Measurements from ENCODE around the gene TMEM190.

Gene TMEM190

DNA sequence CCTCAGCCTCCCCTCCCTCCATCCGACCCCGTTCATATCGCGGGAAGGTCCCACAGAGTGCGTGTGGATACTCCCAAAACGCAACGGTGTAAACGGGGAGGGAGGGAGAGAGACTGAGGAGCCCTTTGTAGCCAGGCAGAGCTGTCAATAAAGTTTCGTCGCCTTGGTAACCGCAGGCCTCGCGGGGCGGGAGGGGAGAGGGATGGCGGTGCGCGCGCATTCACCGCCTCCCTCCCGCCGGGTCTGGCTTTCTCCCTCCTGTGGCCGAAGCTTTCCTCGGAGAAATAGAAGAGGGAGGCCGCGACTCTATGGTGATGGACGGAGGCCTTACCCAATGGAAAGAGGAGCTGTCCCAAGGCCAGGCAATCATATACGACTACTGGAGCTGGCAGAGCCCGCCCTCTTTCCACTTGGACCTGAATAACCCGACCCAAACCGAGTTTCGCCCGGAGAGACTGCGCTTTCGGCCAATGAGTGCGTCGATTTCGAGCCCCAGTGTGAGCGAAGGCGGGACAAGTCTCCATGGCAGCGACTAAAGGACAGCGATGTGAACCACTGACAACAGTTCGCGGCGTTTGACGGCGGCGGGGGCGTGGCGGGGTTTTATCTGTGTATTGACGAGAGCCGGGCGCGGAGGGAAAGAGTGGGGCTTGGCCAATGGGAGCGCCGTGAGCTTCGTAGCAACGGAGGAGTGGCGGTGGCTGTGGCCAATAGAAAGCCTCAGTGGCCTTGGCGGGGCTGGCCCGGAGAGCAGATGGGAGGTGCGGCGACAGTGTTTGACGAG is 37.3 kb upstream of the TMEM190 start, which contains the start of gene KMT5C (continued):
- TF ChIP-seq, protein P1, sequence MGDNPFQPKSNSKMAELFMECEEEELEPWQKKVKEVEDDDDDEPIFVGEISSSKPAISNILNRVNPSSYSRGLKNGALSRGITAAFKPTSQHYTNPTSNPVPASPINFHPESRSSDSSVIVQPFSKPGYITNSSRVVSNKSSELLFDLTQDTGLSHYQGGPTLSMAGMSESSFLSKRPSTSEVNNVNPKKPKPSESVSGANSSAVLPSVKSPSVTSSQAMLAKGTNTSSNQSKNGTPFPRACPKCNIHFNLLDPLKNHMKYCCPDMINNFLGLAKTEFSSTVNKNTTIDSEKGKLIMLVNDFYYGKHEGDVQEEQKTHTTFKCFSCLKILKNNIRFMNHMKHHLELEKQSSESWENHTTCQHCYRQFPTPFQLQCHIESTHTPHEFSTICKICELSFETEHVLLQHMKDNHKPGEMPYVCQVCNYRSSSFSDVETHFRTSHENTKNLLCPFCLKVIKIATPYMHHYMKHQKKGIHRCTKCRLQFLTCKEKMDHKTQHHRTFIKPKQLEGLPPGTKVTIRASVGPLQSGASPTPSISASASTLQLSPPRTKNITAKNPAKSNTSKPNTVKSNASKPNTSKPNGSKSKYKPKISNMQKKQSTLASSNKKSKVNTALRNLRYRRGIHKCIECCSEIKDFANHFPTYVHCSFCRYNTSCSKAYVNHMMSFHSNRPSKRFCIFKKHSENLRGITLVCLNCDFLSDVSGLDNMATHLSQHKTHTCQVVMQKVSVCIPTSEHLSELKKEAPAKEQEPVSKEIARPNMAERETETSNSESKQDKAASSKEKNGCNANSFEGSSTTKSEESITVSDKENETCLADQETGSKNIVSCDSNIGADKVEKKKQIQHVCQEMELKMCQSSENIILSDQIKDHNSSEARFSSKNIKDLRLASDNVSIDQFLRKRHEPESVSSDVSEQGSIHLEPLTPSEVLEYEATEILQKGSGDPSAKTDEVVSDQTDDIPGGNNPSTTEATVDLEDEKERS (tag by site-specific recombination; IDR thresholded peaks at IDR 0.05): no peak
- TF ChIP-seq KLF10 (tag by site-specific recombination; IDR thresholded peaks at IDR 0.05) (peak; percentile 64; the same call in 1 of the 2 replicates), ZBTB21 (tag by site-specific recombination; IDR thresholded peaks at IDR 0.05) (peak; percentile 69), ZNF426 (tag by site-specific recombination; IDR thresholded peaks at IDR 0.05) (no peak), ZNF23 (tag by site-specific recombination; IDR thresholded peaks at IDR 0.05; ENCODE audit: borderline replicate concordance) (no peak), ZFHX2 (tag by site-specific recombination; conservative IDR thresholded peaks at IDR 0.05) (peak; percentile 97), KLF7 (tag by site-specific recombination; IDR thresholded peaks at IDR 0.05; ENCODE audit: borderline replicate concordance) (no peak), ZNF707 (tag by site-specific recombination; IDR thresholded peaks at IDR 0.05) (no peak), ZBTB17 (tag by site-specific recombination; IDR thresholded peaks at IDR 0.05) (peak; percentile 91), AEBP2 (tag by site-specific recombination; IDR thresholded peaks at IDR 0.05; ENCODE audit: borderline replicate concordance) (no peak), KLF8 (tag by site-specific recombination; IDR thresholded peaks at IDR 0.05) (peak; percentile 82), ZNF623 (tag by site-specific recombination; IDR thresholded peaks at IDR 0.05) (no peak), ZNF521 (tag by site-specific recombination; IDR thresholded peaks at IDR 0.05) (no peak), ZNF664 (tag by site-specific recombination; IDR thresholded peaks at IDR 0.05) (no peak), ZNF645 (tag by site-specific recombination; IDR thresholded peaks at IDR 0.05) (no peak), ZNF266 (tag by site-specific recombination; IDR thresholded peaks at IDR 0.05; ENCODE audit: low read depth) (no peak), HOXA7 (CRISPR knock-in tag; IDR thresholded peaks at IDR 0.05; ENCODE audit: borderline replicate concordance) (no peak), ZBTB7A (tag by site-specific recombination; IDR thresholded peaks at IDR 0.05; ENCODE audit: low read depth) (no peak), EGR2 (tag by site-specific recombination; IDR thresholded peaks at IDR 0.05; ENCODE audit: low read depth) (peak; percentile 95), KLF16 (tag by site-specific recombination; IDR thresholded peaks at IDR 0.05) (peak; percentile 86), MZF1 (tag by site-specific recombination; IDR thresholded peaks at IDR 0.05; ENCODE audit: borderline replicate concordance) (no peak), ZNF677 (tag by site-specific recombination; IDR thresholded peaks at IDR 0.05) (no peak), ZNF16 (tag by site-specific recombination; IDR thresholded peaks at IDR 0.05; ENCODE audit: low read depth) (no peak), ZNF837 (tag by site-specific recombination; IDR thresholded peaks at IDR 0.05) (no peak), IKZF3 (tag by site-specific recombination; IDR thresholded peaks at IDR 0.05) (peak; percentile 92), ZNF416 (tag by site-specific recombination; IDR thresholded peaks at IDR 0.05) (no peak), ZFP69B (tag by site-specific recombination; IDR thresholded peaks at IDR 0.05) (peak; percentile 31; the same call in 1 of the 2 replicates), SP7 (tag by site-specific recombination; IDR thresholded peaks at IDR 0.05) (peak; percentile 52), ZNF585B (tag by site-specific recombination; IDR thresholded peaks at IDR 0.05) (no peak), TRIM28 (IDR thresholded peaks at IDR 0.05; ENCODE audit: borderline replicate concordance, low read length) (no peak), ZEB2 (tag by site-specific recombination; IDR thresholded peaks at IDR 0.05) (0 out of 2 replicates have a peak, but pooled peaks have one; percentile 4)
- TF ChIP-seq, protein P2, sequence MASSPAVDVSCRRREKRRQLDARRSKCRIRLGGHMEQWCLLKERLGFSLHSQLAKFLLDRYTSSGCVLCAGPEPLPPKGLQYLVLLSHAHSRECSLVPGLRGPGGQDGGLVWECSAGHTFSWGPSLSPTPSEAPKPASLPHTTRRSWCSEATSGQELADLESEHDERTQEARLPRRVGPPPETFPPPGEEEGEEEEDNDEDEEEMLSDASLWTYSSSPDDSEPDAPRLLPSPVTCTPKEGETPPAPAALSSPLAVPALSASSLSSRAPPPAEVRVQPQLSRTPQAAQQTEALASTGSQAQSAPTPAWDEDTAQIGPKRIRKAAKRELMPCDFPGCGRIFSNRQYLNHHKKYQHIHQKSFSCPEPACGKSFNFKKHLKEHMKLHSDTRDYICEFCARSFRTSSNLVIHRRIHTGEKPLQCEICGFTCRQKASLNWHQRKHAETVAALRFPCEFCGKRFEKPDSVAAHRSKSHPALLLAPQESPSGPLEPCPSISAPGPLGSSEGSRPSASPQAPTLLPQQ (tag by site-specific recombination; IDR thresholded peaks at IDR 0.05): peak; percentile 19; the same call in 1 of the 2 replicates
- TF ChIP-seq, protein P3, sequence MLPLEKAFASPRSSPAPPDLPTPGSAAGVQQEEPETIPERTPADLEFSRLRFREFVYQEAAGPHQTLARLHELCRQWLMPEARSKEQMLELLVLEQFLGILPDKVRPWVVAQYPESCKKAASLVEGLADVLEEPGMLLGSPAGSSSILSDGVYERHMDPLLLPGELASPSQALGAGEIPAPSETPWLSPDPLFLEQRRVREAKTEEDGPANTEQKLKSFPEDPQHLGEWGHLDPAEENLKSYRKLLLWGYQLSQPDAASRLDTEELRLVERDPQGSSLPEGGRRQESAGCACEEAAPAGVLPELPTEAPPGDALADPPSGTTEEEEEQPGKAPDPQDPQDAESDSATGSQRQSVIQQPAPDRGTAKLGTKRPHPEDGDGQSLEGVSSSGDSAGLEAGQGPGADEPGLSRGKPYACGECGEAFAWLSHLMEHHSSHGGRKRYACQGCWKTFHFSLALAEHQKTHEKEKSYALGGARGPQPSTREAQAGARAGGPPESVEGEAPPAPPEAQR (tag by site-specific recombination; IDR thresholded peaks at IDR 0.05): no peak

Measured in HEK293 (cell line).